H1 (cell line): ENCODE data around the gene MXI1. TPM values are rescaled to one million over a fixed set of nuclear protein-coding genes. Genes with fewer than 3 reads are reported as not detected.

Experiments
- CTCF ChIA-PET: fragments of 300-600 bp; sonication (Branson Sonifier 250); formaldehyde crosslinking; loops from one replicate; lab custom pipeline; 2021; ENCODE audit not compliant: partially characterized antibody; lab: Charles Lee
- POLR2A ChIA-PET: fragments of 300-600 bp; sonication (Branson Sonifier 250); formaldehyde crosslinking; loops from one replicate; lab custom pipeline; 2021; ENCODE audit warnings: inconsistent platforms; ENCODE audit not compliant: partially characterized antibody; lab: Charles Lee
- DNase-seq, 2 experiments: peaks; one replicate each; pipeline versions ENCODE4 v3.0.0 to v3.0.0-alpha.2; 2010 to 2022; ENCODE audit warnings: low spot score in 2 of 2, low read depth in 1 of 2, mixed read lengths in 1 of 2
- FAIRE-seq: peaks from 2 replicates; lab custom pipeline; 2011; peaks lifted over from hg19 to GRCh38; lab: Jason Lieb, UNC
- H2AFZ ChIP-seq: 2 replicates; pipeline ENCODE4 v1.8.1; 2012; ENCODE audit warnings: low read length, inconsistent platforms
- H2AK5ac ChIP-seq: 2 replicates; pipeline ENCODE4 v1.6.1; 2013; ENCODE audit warnings: low read depth, low read length
- H2BK120ac ChIP-seq: replicated peaks from 2 replicates; pipeline ENCODE3; 2013; ENCODE audit warnings: low read depth, low read length, inconsistent platforms
- H2BK12ac ChIP-seq: 2 replicates; pipeline ENCODE4 v1.6.1; 2013; ENCODE audit warnings: low read depth, low read length
- H2BK15ac ChIP-seq: 2 replicates; pipeline ENCODE4 v1.6.1; 2013; ENCODE audit warnings: low read length
- H2BK20ac ChIP-seq: 2 replicates; pipeline ENCODE4 v1.6.1; 2013; ENCODE audit warnings: low read length
- H2BK5ac ChIP-seq: 2 replicates; pipeline ENCODE4 v1.6.1; 2013; ENCODE audit warnings: low read depth, low read length
- H3K14ac ChIP-seq: 2 replicates; pipeline ENCODE4 v1.6.1; 2013; ENCODE audit warnings: inconsistent platforms; ENCODE audit not compliant: insufficient read length
- H3K18ac ChIP-seq: 2 replicates; pipeline ENCODE4 v1.6.1; 2013; ENCODE audit warnings: low read length; ENCODE audit errors: extremely low read depth
- H3K23ac ChIP-seq: 2 replicates; pipeline ENCODE4 v1.6.1; 2013; ENCODE audit warnings: inconsistent platforms; ENCODE audit not compliant: insufficient read length
- H3K23me2 ChIP-seq: 2 replicates; pipeline ENCODE4 v1.6.1; 2013; ENCODE audit warnings: low read depth, low read length
- H3K27ac ChIP-seq: 2 replicates; pipeline ENCODE4 v1.6.1; 2011; ENCODE audit warnings: low read depth, low read length, inconsistent platforms
- H3K27me3 ChIP-seq, 4 experiments: replicated peaks in 1 of 4; 1 replicate in 1 of 4; 2 replicates in 3 of 4; pipeline versions ENCODE4 v1.6.1 to v1.8.1; 2011 to 2013; ENCODE audit warnings: low read length in 3 of 4, mild to moderate bottlenecking in 3 of 4, inconsistent platforms in 2 of 4, mixed read lengths in 2 of 4, moderate library complexity in 1 of 4; ENCODE audit not compliant: control insufficient read depth in 3 of 4, insufficient read depth in 3 of 4; ENCODE audit errors: extremely low read depth in 1 of 4
- H3K36me3 ChIP-seq, 4 experiments: 2 replicates each; pipeline versions ENCODE4 v1.6.1 to v1.8.1; 2011 to 2013; ENCODE audit warnings: mild to moderate bottlenecking in 4 of 4, low read length in 3 of 4, moderate library complexity in 2 of 4, control low read depth in 1 of 4, inconsistent platforms in 1 of 4; ENCODE audit not compliant: insufficient read depth in 4 of 4, control insufficient read depth in 2 of 4
- H3K4ac ChIP-seq: replicated peaks from 2 replicates; pipeline ENCODE3; 2013; ENCODE audit warnings: low read length, low read depth, mixed read lengths, inconsistent platforms; ENCODE audit not compliant: insufficient read length
- H3K4me1 ChIP-seq, 4 experiments: replicated peaks in 1 of 4; 1 replicate in 1 of 4; 2 replicates in 3 of 4; pipeline versions ENCODE4 v1.6.1 to v1.8.1; 2011 to 2013; ENCODE audit warnings: low read length in 3 of 4, inconsistent platforms in 2 of 4, mixed read lengths in 1 of 4; ENCODE audit not compliant: insufficient read depth in 4 of 4, control insufficient read depth in 3 of 4
- H3K4me2 ChIP-seq, 2 experiments: 2 replicates each; pipeline versions ENCODE4 v1.6.1 to v1.8.1; 2011 to 2013; ENCODE audit warnings: low read depth in 2 of 2, low read length in 2 of 2, control low read depth in 1 of 2, inconsistent platforms in 1 of 2, mild to moderate bottlenecking in 1 of 2; ENCODE audit not compliant: insufficient read depth in 1 of 2
- H3K4me3 ChIP-seq, 4 experiments: fragments of 200-600, 300-600 bp in 1 of 4; sonication (generic), shearing (Covaris generic), sonication (Bioruptor Twin) in 1 of 4; 2 replicates each; pipeline versions ENCODE4 v1.5.1 to v1.8.1; 2011 to 2016; ENCODE audit warnings: low read length in 4 of 4, low read depth in 3 of 4, control low read depth in 2 of 4, inconsistent platforms in 2 of 4, mild to moderate bottlenecking in 2 of 4, mixed read lengths in 1 of 4, moderate library complexity in 1 of 4; ENCODE audit not compliant: insufficient read depth in 2 of 4; ENCODE audit errors: extremely low read depth in 1 of 4
- H3K56ac ChIP-seq: replicated peaks from 2 replicates; pipeline ENCODE3; 2013; ENCODE audit warnings: low read depth, mild to moderate bottlenecking, mixed read lengths, low read length, inconsistent platforms; ENCODE audit not compliant: insufficient read length
- H3K79me1 ChIP-seq: 2 replicates; pipeline ENCODE4 v1.6.1; 2013; ENCODE audit warnings: low read depth, low read length, control low read depth
- H3K79me2 ChIP-seq, 2 experiments: 2 replicates each; pipeline versions ENCODE4 v1.6.1 to v1.8.1; 2012 to 2013; ENCODE audit warnings: low read length in 2 of 2, mild to moderate bottlenecking in 2 of 2, inconsistent platforms in 1 of 2; ENCODE audit not compliant: insufficient read depth in 2 of 2, control insufficient read depth in 1 of 2
- H3K9ac ChIP-seq, 4 experiments: replicated peaks in 1 of 4; 1 replicate in 1 of 4; 2 replicates in 3 of 4; pipeline versions ENCODE4 v1.6.1 to v1.8.1; 2011 to 2013; ENCODE audit warnings: low read depth in 3 of 4, low read length in 3 of 4, control low read depth in 2 of 4, mild to moderate bottlenecking in 2 of 4, moderate library complexity in 2 of 4, inconsistent platforms in 1 of 4; ENCODE audit errors: extremely low read depth in 1 of 4
- H3K9me3 ChIP-seq, 2 experiments: 2 replicates each; pipeline versions ENCODE4 v1.6.1 to v1.8.1; 2012 to 2013; ENCODE audit warnings: mild to moderate bottlenecking in 2 of 2, moderate library complexity in 2 of 2, control low read depth in 1 of 2, inconsistent platforms in 1 of 2, low read depth in 1 of 2, low read length in 1 of 2, mixed read lengths in 1 of 2; ENCODE audit not compliant: insufficient read depth in 2 of 2
- H4K20me1 ChIP-seq, 2 experiments: replicated peaks in 1 of 2; 2 replicates each; pipeline versions ENCODE3 to v1.8.1; 2011 to 2013; ENCODE audit warnings: inconsistent platforms in 2 of 2, low read length in 2 of 2, mild to moderate bottlenecking in 1 of 2; ENCODE audit not compliant: insufficient read depth in 2 of 2, control insufficient read depth in 1 of 2
- H4K5ac ChIP-seq: 2 replicates; pipeline ENCODE4 v1.6.1; 2013; ENCODE audit warnings: low read length, low read depth, mixed read lengths, inconsistent platforms; ENCODE audit not compliant: insufficient read length
- H4K8ac ChIP-seq: 2 replicates; pipeline ENCODE4 v1.8.0; 2013; ENCODE audit warnings: mild to moderate bottlenecking, moderate library complexity, low read length, inconsistent platforms; ENCODE audit not compliant: insufficient read depth; ENCODE audit errors: extremely low read depth
- H4K91ac ChIP-seq: replicated peaks from 2 replicates; pipeline ENCODE3; 2013; ENCODE audit warnings: low read length, mixed read lengths, inconsistent platforms; ENCODE audit not compliant: insufficient read length
- ASH2L ChIP-seq: fragments of 200-600, 300-600 bp; sonication (generic); IDR thresholded peaks from one replicate; pipeline ENCODE4 v1.7.1; 2017; ENCODE audit warnings: low read length
- ATF2 ChIP-seq: IDR thresholded peaks from 2 replicates; pipeline ENCODE4 v1.6.1; 2012; ENCODE audit warnings: low read length, inconsistent platforms
- BCL11A ChIP-seq, 2 experiments: IDR thresholded peaks; one replicate each; pipeline ENCODE4 v1.6.1; 2011; ENCODE audit warnings: low read depth in 2 of 2, low read length in 2 of 2, mild to moderate bottlenecking in 2 of 2
- CBX8 ChIP-seq: fragments of 300-800, 300-1000 bp; sonication (generic); IDR thresholded peaks from 2 replicates; pipeline ENCODE4 v1.7.1; 2016; ENCODE audit warnings: low read depth, low read length, borderline replicate concordance
- EGR1 ChIP-seq: IDR thresholded peaks from 2 replicates; pipeline ENCODE4 v1.6.1; 2011; ENCODE audit warnings: low read depth, low read length, borderline replicate concordance
- HDAC6 ChIP-seq: IDR thresholded peaks from one replicate; pipeline ENCODE4 v1.7.1; 2012; ENCODE audit warnings: low read depth, mild to moderate bottlenecking, inconsistent platforms, low read length, moderate library complexity
- JUND ChIP-seq: IDR thresholded peaks from 2 replicates; pipeline ENCODE4 v1.6.1; 2011; ENCODE audit warnings: mild to moderate bottlenecking, improper control_type of control experiment, low read length
- PHF8 ChIP-seq: fragments of 200-600 bp; sonication (generic); conservative IDR thresholded peaks from 2 replicates; pipeline ENCODE4 v1.7.1; 2012; ENCODE audit warnings: low read depth, mild to moderate bottlenecking, inconsistent platforms, low read length, moderate library complexity
- POU5F1 ChIP-seq: IDR thresholded peaks from 2 replicates; pipeline ENCODE4 v1.6.1; 2011; ENCODE audit warnings: low read depth, mild to moderate bottlenecking, low read length, moderate library complexity
- RAD21 ChIP-seq, 2 experiments: IDR thresholded peaks in 1 of 2; conservative IDR thresholded peaks in 1 of 2; 2 replicates each; pipeline ENCODE4 v1.6.1; 2011; ENCODE audit warnings: low read depth in 2 of 2, low read length in 2 of 2, improper control_type of control experiment in 1 of 2, inconsistent platforms in 1 of 2, mild to moderate bottlenecking in 1 of 2, moderate library complexity in 1 of 2
- SP1 ChIP-seq: IDR thresholded peaks from 2 replicates; pipeline ENCODE4 v1.6.1; 2011; ENCODE audit warnings: low read depth, low read length
- SUZ12 ChIP-seq: fragments of 200-600 bp; sonication (generic); IDR thresholded peaks from 2 replicates; pipeline ENCODE4 v1.6.1; 2012; ENCODE audit warnings: mild to moderate bottlenecking, inconsistent platforms, low read length, moderate library complexity, mixed read lengths
- TAF1 ChIP-seq: IDR thresholded peaks from 2 replicates; pipeline ENCODE4 v1.6.1; 2011; ENCODE audit warnings: mild to moderate bottlenecking, low read depth, low read length
- TEAD4 ChIP-seq: IDR thresholded peaks from 2 replicates; pipeline ENCODE4 v1.6.1; 2012; ENCODE audit warnings: low read depth, low read length, inconsistent platforms, mixed read lengths
- polyA plus RNA-seq, 7 experiments: library from polyadenylated mRNA; depleted of rRNA in 3 of 7; stranded (reverse) in 5 of 7; unstranded in 2 of 7; fragments of >200 nt in 5 of 7; fragments of 200-250 nt in 2 of 7; gene quantifications; 1 replicate in 5 of 7; 2 replicates in 1 of 7; 4 replicates in 1 of 7; pipeline versions ENCODE4 v1.2.1 to v1.2.3, GENCODE V29; 2011 to 2013; ENCODE audit warnings: missing spikeins in 2 of 7, mixed read lengths in 2 of 7
- total RNA-seq: library from RNA; stranded (reverse); fragmentation: NEBNext Ultra II Directional; extraction: Animal tissue kit (Norgen Biotek cat#: 25700); gene quantifications from 2 replicates; pipeline ENCODE4 v1.2.1, GENCODE V29; 2021

The MXI1 gene
- total and polyA plus RNA-seq, 2 of the 8 experiments (the other 6 are each of a cell fraction or from before 2014, with no cell fraction given): 5.7 to 8.8 TPM

GRCh38 chr10:110174201-110174600 is 33.2 kb upstream of the MXI1 start:
- Histone ChIP-seq H3K23me2 (no peaks in the 10 kb centered on the region), H2BK120ac (no peak overlapping the region), H3K23ac (no peak overlapping the region), H3K4me3 (no peak overlapping the region), H2AK5ac (no peak overlapping the region), H4K20me1 (peaks cover 0 to 12% of the 10 kb centered on the region in 2 experiments), H4K8ac (no peak overlapping the region), H2BK5ac (no peak overlapping the region), H3K14ac (no peak overlapping the region), H4K91ac (no peak overlapping the region), H3K27ac (no peak overlapping the region), H2BK15ac (no peak overlapping the region), H3K56ac (no peak overlapping the region), H2BK20ac (no peak overlapping the region), H3K9me3 (no peaks in the 10 kb centered on the region), H2AFZ (no peak overlapping the region), H3K4ac (no peak overlapping the region), H3K79me1 (no peaks in the 10 kb centered on the region), H3K4me1 (peaks cover 9 to 22% (median 17%) of the 10 kb centered on the region in 4 experiments), H3K9ac (no peak overlapping the region), H2BK12ac (no peak overlapping the region), H3K36me3 (no peaks in the 10 kb centered on the region), H3K18ac (no peak overlapping the region), H4K5ac (no peak overlapping the region), H3K27me3 (peaks cover 29 to 78% (median 63%) of the 10 kb centered on the region in 4 experiments), H3K4me2 (peak overlapping the region; percentile 45 to 52), H3K79me2 (no peaks in the 10 kb centered on the region)
- FAIRE-seq (no peak), DNase-seq (peak in 1 of 2 experiments; percentile 42)
- CTCF ChIA-PET: interaction anchor here (0.6 to 3.4 kb wide), 20 partner anchors 9 to 1425 kb away, joined by 3 to 22 read pairs (median 4); partner anchors contain the start of gene MXI1
- POLR2A ChIA-PET: interaction anchor here (0.9 to 1.9 kb wide), 5 partner anchors 9 to 37 kb away, joined by 3 to 7 read pairs (median 3); partner anchors contain the start of gene MXI1
- TF ChIP-seq TEAD4: no peak
- no peak for TF ChIP-seq EGR1
- TF ChIP-seq ATF2: no peak
- TF ChIP-seq POU5F1: no peak
- TF ChIP-seq BCL11A (IDR thresholded peaks at IDR 0.05; ENCODE audit: low read depth in 2 of 2, low read length in 2 of 2): no peak
- no peak for TF ChIP-seq PHF8
- TF ChIP-seq SUZ12: no peak
- no peak; the same call in 1 of the 2 replicates for TF ChIP-seq SP1
- TF ChIP-seq HDAC6: no peak
- TF ChIP-seq JUND: no peak
- no peak for TF ChIP-seq ASH2L
- no peak for TF ChIP-seq CBX8
- TF ChIP-seq TAF1: no peak
- no peak for TF ChIP-seq RAD21 (IDR thresholded peaks at IDR 0.05 in 1 of 2, conservative IDR thresholded peaks at IDR 0.05 in 1 of 2; ENCODE audit: low read depth in 2 of 2, low read length in 2 of 2)
